ENCODE measurements around the gene TBXA2R.

The TBXA2R gene

GRCh38 chr19:3653865-3654513, 47.3 kb upstream of the TBXA2R start:
- no peak overlapping the region for H3K4me3 ChIP-seq (ENCODE audit: low read length, poor library complexity, severe bottlenecking)
- TF ChIP-seq EZH2phosphoT487 (IDR thresholded peaks at IDR 0.05; ENCODE audit: borderline replicate concordance) (no peak), CTCF (conservative IDR thresholded peaks at IDR 0.05; ENCODE audit: low read length) (peak; percentile 51)
- H3K9me2 ChIP-seq (replicated peaks; ENCODE audit: low read depth, low read length): no peaks in the 10 kb centered on the region
- H4K20me1 ChIP-seq (ENCODE audit: insufficient read depth, low read length, poor library complexity, severe bottlenecking): no peaks in the 10 kb centered on the region
- no peaks in the 10 kb centered on the region for H3K27me3 ChIP-seq (ENCODE audit: insufficient read depth, low read length, poor library complexity, severe bottlenecking)
- no peak overlapping the region for H3K4me2 ChIP-seq (ENCODE audit: low read depth, low read length, poor library complexity, severe bottlenecking)
- H3K9ac ChIP-seq (ENCODE audit: low read depth, low read length, poor library complexity, severe bottlenecking): no peak overlapping the region
- no peaks in the 10 kb centered on the region for H3K9me3 ChIP-seq (ENCODE audit: insufficient read depth, low read depth, low read length)
- no peaks in the 10 kb centered on the region for H3K79me2 ChIP-seq (ENCODE audit: insufficient read depth, low read length)
- H3F3A ChIP-seq (ENCODE audit: low read depth): no peaks in the 10 kb centered on the region
- peaks cover 4% of the 10 kb centered on the region; the same call in 1 of the 2 replicates for H3K36me3 ChIP-seq (ENCODE audit: insufficient read depth, low read length)
- no peaks in the 10 kb centered on the region for H3K4me1 ChIP-seq (ENCODE audit: insufficient read depth, low read length, poor library complexity, severe bottlenecking)
- H2AFZ ChIP-seq (ENCODE audit: low read length): no peak overlapping the region

- H3K9me3 ChIP-seq (ENCODE audit: insufficient read depth, low read depth, low read length): no peaks in the 10 kb centered on the region
- no peak overlapping the region for H3K4me2 ChIP-seq (ENCODE audit: low read depth, low read length, poor library complexity, severe bottlenecking)
- TF ChIP-seq EZH2phosphoT487 (IDR thresholded peaks at IDR 0.05; ENCODE audit: borderline replicate concordance) (no peak), CTCF (conservative IDR thresholded peaks at IDR 0.05; ENCODE audit: low read length) (no peak)
- no peaks in the 10 kb centered on the region for H3K79me2 ChIP-seq (ENCODE audit: insufficient read depth, low read length)
- peaks cover 4% of the 10 kb centered on the region; the same call in 1 of the 2 replicates for H3K36me3 ChIP-seq (ENCODE audit: insufficient read depth, low read length)
- no peaks in the 10 kb centered on the region for H4K20me1 ChIP-seq (ENCODE audit: insufficient read depth, low read length, poor library complexity, severe bottlenecking)
- H3K9me2 ChIP-seq (replicated peaks; ENCODE audit: low read depth, low read length): no peaks in the 10 kb centered on the region
- no peaks in the 10 kb centered on the region for H3K4me1 ChIP-seq (ENCODE audit: insufficient read depth, low read length, poor library complexity, severe bottlenecking)
- H3F3A ChIP-seq (ENCODE audit: low read depth): no peaks in the 10 kb centered on the region
- H3K9ac ChIP-seq (ENCODE audit: low read depth, low read length, poor library complexity, severe bottlenecking): no peak overlapping the region
- no peak overlapping the region for H2AFZ ChIP-seq (ENCODE audit: low read length)
- no peaks in the 10 kb centered on the region for H3K27me3 ChIP-seq (ENCODE audit: insufficient read depth, low read length, poor library complexity, severe bottlenecking)
- H3K4me3 ChIP-seq (ENCODE audit: low read length, poor library complexity, severe bottlenecking): no peak overlapping the region
Measured at GRCh38 chr19:3653081-3653795, 46.6 kb upstream of the TBXA2R start.

- Histone ChIP-seq H4K20me1 (ENCODE audit: insufficient read depth, low read length, poor library complexity, severe bottlenecking) (no peaks in the 10 kb centered on the region), H2AFZ (ENCODE audit: low read length) (no peak overlapping the region), H3K4me2 (ENCODE audit: low read depth, low read length, poor library complexity, severe bottlenecking) (no peak overlapping the region), H3F3A (ENCODE audit: low read depth) (no peaks in the 10 kb centered on the region), H3K36me3 (ENCODE audit: insufficient read depth, low read length) (peaks cover 4% of the 10 kb centered on the region; the same call in 1 of the 2 replicates), H3K4me3 (ENCODE audit: low read length, poor library complexity, severe bottlenecking) (no peak overlapping the region), H3K9me3 (ENCODE audit: insufficient read depth, low read depth, low read length) (no peaks in the 10 kb centered on the region), H3K27me3 (ENCODE audit: insufficient read depth, low read length, poor library complexity, severe bottlenecking) (no peaks in the 10 kb centered on the region), H3K9me2 (replicated peaks; ENCODE audit: low read depth, low read length) (no peaks in the 10 kb centered on the region), H3K9ac (ENCODE audit: low read depth, low read length, poor library complexity, severe bottlenecking) (no peak overlapping the region), H3K79me2 (ENCODE audit: insufficient read depth, low read length) (no peaks in the 10 kb centered on the region), H3K4me1 (ENCODE audit: insufficient read depth, low read length, poor library complexity, severe bottlenecking) (no peaks in the 10 kb centered on the region)
- no peak for TF ChIP-seq EZH2phosphoT487 (IDR thresholded peaks at IDR 0.05; ENCODE audit: borderline replicate concordance)
Measured at GRCh38 chr19:3652422-3652821, 45.7 kb upstream of the TBXA2R start.

Measured in Loucy (cell line).